NCI-H2227 treated with DMSO at 0.1 percent for 48 hours (cell line): ENCODE measurements around the gene ABHD15.

Source experiments
- DNase-seq: peaks from one replicate; lab custom pipeline; 2025; lab: John Stamatoyannopoulos, UW

ABHD15 gene

DNA sequence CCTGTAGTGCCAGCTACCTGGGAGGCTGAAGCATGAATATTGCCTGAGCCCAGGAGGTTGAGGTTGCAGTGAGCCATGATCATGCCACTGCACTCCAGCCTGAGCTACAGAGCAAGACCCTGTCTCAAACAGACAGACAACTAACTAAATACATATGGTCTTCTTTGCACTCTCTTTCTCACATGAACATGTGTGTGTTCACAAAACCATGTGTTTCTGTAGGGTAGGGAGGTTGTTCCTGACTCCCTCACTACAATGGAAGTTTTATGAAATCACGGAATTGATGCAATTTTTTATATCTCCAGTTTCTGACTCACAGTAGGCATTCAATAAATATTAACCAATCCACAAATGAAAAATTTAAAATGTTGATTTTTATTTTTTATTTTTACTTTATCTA, 48.5 kb downstream of the ABHD15 start:
- no peak for DNase-seq

DNA sequence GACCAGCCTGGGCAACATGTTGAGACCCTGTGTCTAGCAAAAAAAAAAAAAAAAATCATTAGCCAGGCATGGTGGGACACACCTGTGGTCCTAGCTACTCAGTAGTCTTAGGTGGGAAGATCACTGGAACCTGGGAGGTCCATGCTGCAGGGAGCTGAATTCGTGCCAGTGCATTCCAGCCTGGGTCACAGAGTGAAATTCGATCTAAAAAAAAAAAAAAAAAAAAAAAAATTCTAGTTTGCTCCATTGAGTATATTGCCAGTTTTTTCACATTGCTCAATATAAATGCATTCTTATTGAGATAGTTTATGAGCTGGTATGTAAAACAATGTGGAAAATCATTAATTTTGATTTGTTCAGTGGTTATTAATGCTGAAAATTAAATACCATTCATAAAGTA, 52.0 kb downstream of the ABHD15 start:
- no peak for DNase-seq

DNA sequence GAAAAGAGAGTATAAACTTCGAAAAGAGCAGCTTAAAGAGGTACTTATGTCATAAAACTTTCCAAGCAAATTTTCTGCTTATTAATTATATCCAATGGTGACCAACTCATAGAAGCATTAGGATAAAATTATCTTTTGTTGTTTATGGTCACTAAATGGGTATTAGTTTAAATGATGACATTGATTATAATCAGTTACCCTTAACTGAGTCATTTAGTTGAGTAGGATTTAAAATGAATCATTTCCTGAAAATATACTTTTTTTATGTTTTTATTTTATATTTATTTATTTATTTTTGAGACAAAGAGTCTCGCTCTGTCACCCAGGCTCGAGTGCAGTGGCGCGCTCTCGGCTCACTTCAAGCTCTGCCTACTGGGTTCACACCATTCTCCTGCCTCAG, 55.9 kb downstream of the ABHD15 start:
- DNase-seq = no peak
